Measurements from ENCODE around the gene ABCG8.

DNA sequence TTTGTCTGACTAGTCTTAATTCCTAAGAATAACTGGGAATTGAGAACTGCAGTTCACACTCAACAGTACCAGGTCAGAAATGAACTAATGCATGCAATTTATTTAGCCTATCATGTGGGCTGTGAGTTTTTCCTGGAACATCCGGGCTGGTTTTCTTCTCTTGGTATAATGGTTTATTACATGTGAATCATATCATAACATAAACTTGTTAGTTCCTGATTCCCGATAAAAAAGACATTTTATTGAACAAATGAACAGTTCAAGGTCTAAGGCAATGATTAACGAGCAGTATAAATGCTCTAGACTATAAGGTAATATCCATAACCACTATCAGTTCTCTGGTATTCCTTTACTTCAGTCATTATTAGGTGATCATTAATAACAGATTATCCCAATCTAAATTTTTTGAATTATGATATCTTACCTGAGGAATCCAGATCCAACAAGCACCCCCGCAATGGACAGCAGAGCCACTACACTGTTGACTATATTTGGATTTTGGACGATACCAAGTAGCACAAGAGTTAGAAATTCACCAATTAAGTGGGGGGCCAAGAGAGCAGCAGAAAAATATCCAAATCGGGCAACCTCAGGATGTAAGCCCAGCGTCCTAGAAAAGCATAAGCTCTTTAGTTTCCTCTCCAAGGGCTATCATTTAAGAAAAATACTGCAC lies 19.1 kb upstream of the ABCG8 start:
- TF ChIP-seq, protein P1, sequence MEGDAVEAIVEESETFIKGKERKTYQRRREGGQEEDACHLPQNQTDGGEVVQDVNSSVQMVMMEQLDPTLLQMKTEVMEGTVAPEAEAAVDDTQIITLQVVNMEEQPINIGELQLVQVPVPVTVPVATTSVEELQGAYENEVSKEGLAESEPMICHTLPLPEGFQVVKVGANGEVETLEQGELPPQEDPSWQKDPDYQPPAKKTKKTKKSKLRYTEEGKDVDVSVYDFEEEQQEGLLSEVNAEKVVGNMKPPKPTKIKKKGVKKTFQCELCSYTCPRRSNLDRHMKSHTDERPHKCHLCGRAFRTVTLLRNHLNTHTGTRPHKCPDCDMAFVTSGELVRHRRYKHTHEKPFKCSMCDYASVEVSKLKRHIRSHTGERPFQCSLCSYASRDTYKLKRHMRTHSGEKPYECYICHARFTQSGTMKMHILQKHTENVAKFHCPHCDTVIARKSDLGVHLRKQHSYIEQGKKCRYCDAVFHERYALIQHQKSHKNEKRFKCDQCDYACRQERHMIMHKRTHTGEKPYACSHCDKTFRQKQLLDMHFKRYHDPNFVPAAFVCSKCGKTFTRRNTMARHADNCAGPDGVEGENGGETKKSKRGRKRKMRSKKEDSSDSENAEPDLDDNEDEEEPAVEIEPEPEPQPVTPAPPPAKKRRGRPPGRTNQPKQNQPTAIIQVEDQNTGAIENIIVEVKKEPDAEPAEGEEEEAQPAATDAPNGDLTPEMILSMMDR (conservative IDR thresholded peaks at IDR 0.05): no peak
- no peak for TF ChIP-seq ZFX (IDR thresholded peaks at IDR 0.05)

Data from C4-2B (cell line).